Prostate gland (tissue), 2 donors: ENCODE results near the gene SNX1.

Source experiments
- POLR2AphosphoS5 ChIP-seq: sonication (generic); formaldehyde crosslinking; IDR thresholded peaks from one replicate; pipeline ENCODE4 v1.6.1; 2017; ENCODE audit warnings: antibody characterized with exemption
- TF ChIP-seq, protein P1 (sequence below), 4 experiments: fragments of 200-600 bp in 2 of 4; fragments of 450-650 bp in 2 of 4; sonication (generic) in 2 of 4; IDR thresholded peaks; 1 replicate in 3 of 4; 2 replicates in 1 of 4; pipeline ENCODE4 v1.5.1; 2016 to 2019; ENCODE audit warnings: antibody characterized with exemption in 4 of 4, mild to moderate bottlenecking in 2 of 4, moderate library complexity in 2 of 4

DNA sequence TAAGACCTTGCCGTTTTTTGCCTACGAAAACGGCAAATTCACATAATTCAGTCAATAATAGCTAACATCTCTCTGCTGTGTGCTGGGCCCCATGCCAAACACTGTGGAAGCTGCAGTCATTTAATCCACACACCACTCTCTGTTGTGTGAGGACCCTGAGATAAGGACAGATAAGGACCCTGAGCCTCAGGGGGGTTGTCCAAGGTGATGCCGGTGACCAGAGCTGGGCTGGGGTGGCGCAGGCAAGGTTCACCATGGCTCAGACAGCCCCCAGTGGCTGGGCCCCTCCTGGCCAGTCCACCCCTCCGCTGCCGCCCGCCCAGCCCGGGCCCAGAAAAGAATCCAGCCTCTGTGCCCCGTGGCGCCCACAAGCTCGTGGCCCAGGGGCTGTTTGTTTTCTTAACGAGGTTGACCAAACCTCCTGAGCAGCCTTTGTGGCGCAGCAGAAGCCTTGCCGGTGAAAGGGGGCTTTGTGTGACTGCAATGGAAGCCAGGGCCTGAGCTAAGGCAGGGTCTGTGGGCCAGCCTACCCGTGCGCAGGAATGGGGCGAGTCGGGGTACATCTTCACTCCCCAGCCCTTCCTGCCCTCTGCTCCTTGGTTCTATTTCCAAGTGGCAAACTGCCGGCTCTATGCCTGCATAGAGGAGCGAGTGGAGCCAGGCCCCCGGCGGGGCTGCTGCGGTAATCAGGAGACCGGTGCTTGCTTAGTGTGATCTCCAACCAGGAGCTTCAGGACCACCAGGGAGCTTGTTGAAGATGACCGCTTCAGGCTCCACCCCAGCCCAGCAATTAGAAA is 51.3 kb downstream of the SNX1 start:
- TF ChIP-seq, protein P1, sequence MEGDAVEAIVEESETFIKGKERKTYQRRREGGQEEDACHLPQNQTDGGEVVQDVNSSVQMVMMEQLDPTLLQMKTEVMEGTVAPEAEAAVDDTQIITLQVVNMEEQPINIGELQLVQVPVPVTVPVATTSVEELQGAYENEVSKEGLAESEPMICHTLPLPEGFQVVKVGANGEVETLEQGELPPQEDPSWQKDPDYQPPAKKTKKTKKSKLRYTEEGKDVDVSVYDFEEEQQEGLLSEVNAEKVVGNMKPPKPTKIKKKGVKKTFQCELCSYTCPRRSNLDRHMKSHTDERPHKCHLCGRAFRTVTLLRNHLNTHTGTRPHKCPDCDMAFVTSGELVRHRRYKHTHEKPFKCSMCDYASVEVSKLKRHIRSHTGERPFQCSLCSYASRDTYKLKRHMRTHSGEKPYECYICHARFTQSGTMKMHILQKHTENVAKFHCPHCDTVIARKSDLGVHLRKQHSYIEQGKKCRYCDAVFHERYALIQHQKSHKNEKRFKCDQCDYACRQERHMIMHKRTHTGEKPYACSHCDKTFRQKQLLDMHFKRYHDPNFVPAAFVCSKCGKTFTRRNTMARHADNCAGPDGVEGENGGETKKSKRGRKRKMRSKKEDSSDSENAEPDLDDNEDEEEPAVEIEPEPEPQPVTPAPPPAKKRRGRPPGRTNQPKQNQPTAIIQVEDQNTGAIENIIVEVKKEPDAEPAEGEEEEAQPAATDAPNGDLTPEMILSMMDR (IDR thresholded peaks at IDR 0.05): no peak
- no peak for TF ChIP-seq POLR2AphosphoS5
